Mucosa of descending colon (tissue), 3 donors: ENCODE data around the gene CEP112. TPM values are rescaled to one million over a fixed set of nuclear protein-coding genes. Genes with fewer than 3 reads are reported as not detected.
"Not testable (repeated sequence)": the region's sequence is repeated elsewhere in the genome, so short reads cannot be mapped to it uniquely, and the experiment has no call there.

Experiments
- ATAC-seq: fragments of 200-7000 bp; cut with Tn5 transposase; one replicate; pipeline ENCODE4 v1.9.1; 2020; ENCODE audit warnings: mild to moderate bottlenecking, moderate library complexity
- DNase-seq, 3 donors: peaks; one replicate each; pipeline ENCODE4 v3.0.0-alpha.2; 2020
- H3K36me3 ChIP-seq: fragments of 200-600 bp; one replicate; pipeline ENCODE4 v1.8.0; 2021; ENCODE audit warnings: low read depth, mild to moderate bottlenecking
- H3K4me1 ChIP-seq: fragments of 200-600 bp; one replicate; pipeline ENCODE4 v1.8.0; 2021; ENCODE audit warnings: low read depth, mild to moderate bottlenecking
- H3K4me3 ChIP-seq: fragments of 200-600 bp; one replicate; pipeline ENCODE4 v1.8.0; 2021; ENCODE audit warnings: mild to moderate bottlenecking
- H3K9me3 ChIP-seq: fragments of 200-600 bp; one replicate; pipeline ENCODE4 v1.8.0; 2021; ENCODE audit warnings: mild to moderate bottlenecking
- CTCF ChIP-seq: fragments of 200-600 bp; IDR thresholded peaks from one replicate; pipeline ENCODE4 v1.8.0; 2022; ENCODE audit warnings: antibody characterized with exemption, mild to moderate bottlenecking
- intact Hi-C, 2 donors: fragments of 100-400 bp; cut with DNase I in 1 of 2; cut with micrococcal nuclease in 1 of 2; formaldehyde crosslinking; loops; one replicate each; pipeline versions ENCODE4 v1.11.0 to v1.11.1; 2022; cut with DNase I, micrococcal nuclease
- total RNA-seq, 3 donors: library from RNA; stranded (reverse); fragmentation: NEBNext Ultra II Directional in 2 of 3; extraction: Animal tissue kit (Norgen Biotek cat#: 25700) in 2 of 3; gene quantifications; one replicate each; pipeline versions ENCODE4 v1.2.1 to v1.2.4, GENCODE V29; 2021 to 2023
- donor health status: DM: no; HTN: no; CAD: no; lungs with moderate emphysema.
- donor health status: DM: no; HTN: no; CAD: no.
- donor health status: DM: no; HTN: yes; CAD: no.

Gene CEP112
- total RNA-seq, 3 donors from 2014 or later = 6.3 to 18.5 (median 7.0) TPM

GRCh38 chr17:65790241-65790640 lies 401.7 kb downstream of the CEP112 start:
- Histone ChIP-seq H3K9me3 (no peaks in the 10 kb centered on the region), H3K4me3 (no peak overlapping the region), H3K4me1 (peaks cover under 1% of the 10 kb centered on the region), H3K36me3 (no peaks in the 10 kb centered on the region)
- intact Hi-C loops = no loop called here
- DNase-seq = no peak
- no peak for ATAC-seq
- TF ChIP-seq CTCF = no peak

GRCh38 chr17:65787503-65787902 lies 404.4 kb downstream of the CEP112 start:
- intact Hi-C loops = no loop called here

DNA sequence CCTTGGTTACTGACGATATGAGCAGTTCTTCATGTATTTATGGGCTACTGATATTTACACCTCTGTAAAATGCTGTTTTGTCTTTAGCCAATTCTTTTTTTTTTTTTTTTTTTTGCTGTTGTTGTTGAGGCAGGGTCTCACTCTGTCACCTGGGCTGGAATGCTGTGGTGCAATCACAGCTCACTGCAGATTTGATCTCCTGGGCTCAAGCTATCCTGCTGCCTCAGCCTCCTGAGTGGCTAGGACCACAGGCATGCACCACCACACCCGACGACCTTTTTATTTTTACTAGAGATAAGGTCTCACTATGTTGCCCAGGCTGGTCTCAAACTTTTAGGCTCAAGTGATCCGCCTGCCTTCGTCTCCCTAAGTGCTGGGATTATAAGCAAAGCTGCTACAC lies 405.5 kb downstream of the CEP112 start:
- no peaks in the 10 kb centered on the region for H3K36me3 ChIP-seq
- H3K4me3 ChIP-seq = no peak overlapping the region
- H3K9me3 ChIP-seq = peaks cover 3% of the 10 kb centered on the region
- no peak for TF ChIP-seq CTCF
- DNase-seq = no peak
- no peak for ATAC-seq
- H3K4me1 ChIP-seq = peaks cover 5% of the 10 kb centered on the region
- intact Hi-C loops = no loop called here

More at GRCh38 chr17:65787503-65787902, 404.4 kb downstream of the CEP112 start:
- Histone ChIP-seq H3K36me3 (no peaks in the 10 kb centered on the region), H3K9me3 (peaks cover under 1% of the 10 kb centered on the region), H3K4me1 (peaks cover 5% of the 10 kb centered on the region), H3K4me3 (no peak overlapping the region)
- ATAC-seq (no peak), DNase-seq (no peak)
- no peak for TF ChIP-seq CTCF

GRCh38 chr17:65785109-65785508 lies 406.8 kb downstream of the CEP112 start:
- DNase-seq = no peak
- peak; percentile 52 for ATAC-seq
- H3K9me3 ChIP-seq = peaks cover 3% of the 10 kb centered on the region
- peaks cover 5% of the 10 kb centered on the region for H3K4me1 ChIP-seq
- H3K36me3 ChIP-seq = no peaks in the 10 kb centered on the region
- intact Hi-C loops = no loop called here
- TF ChIP-seq CTCF = no peak
- no peak overlapping the region for H3K4me3 ChIP-seq

- Histone ChIP-seq H3K36me3 (no peaks in the 10 kb centered on the region), H3K4me3 (no peak overlapping the region), H3K9me3 (peaks cover 3% of the 10 kb centered on the region), H3K4me1 (peaks cover 5% of the 10 kb centered on the region)
- ATAC-seq (peak; percentile 96), DNase-seq (peak in 1 of 3 donors; percentile 65)
- intact Hi-C loops = no loop called here
- no peak for TF ChIP-seq CTCF
Observed at GRCh38 chr17:65783845-65784334, 408.0 kb downstream of the CEP112 start.

GRCh38 chr17:65782104-65782706 lies 409.7 kb downstream of the CEP112 start:
- H3K9me3 ChIP-seq, intact Hi-C loops, H3K4me3 ChIP-seq, DNase-seq, H3K4me1 ChIP-seq, ATAC-seq, H3K36me3 ChIP-seq: not testable (repeated sequence)
